HCT116 (cell line): Measurements from ENCODE around the gene ZNF14. TPM values are rescaled to one million over a fixed set of nuclear protein-coding genes. Genes with fewer than 3 reads are reported as not detected.

Experiments
- ATAC-seq: fragments of 200-7000 bp; cut with Tn5 transposase; 2 replicates; pipeline ENCODE4 v1.9.1; 2020; ENCODE audit warnings: mild to moderate bottlenecking, moderate library complexity
- BruUV-seq: library from RNA; stranded (reverse); fragments of 400-500 nt; replicated peaks from 2 replicates; lab custom pipeline; 2021; lab: Mats Ljungman, UMichigan
- CTCF ChIA-PET: fragments of 300-600 bp; sonication (Branson Sonifier 250); formaldehyde crosslinking; loops from one replicate; lab custom pipeline; 2021; ENCODE audit warnings: antibody characterized with exemption; lab: Charles Lee
- POLR2A ChIA-PET: fragments of 300-600, 350-600 bp; sonication (Branson Sonifier 250); formaldehyde crosslinking; loops from one replicate; lab custom pipeline; 2021; ENCODE audit warnings: antibody characterized with exemption; lab: Charles Lee
- RAD21 ChIA-PET, 2 experiments: fragments of 300-600 bp; sonication (Branson Sonifier 250); formaldehyde crosslinking; loops; one replicate each; lab custom pipeline; 2023; ENCODE audit warnings: low total read pairs in 2 of 2; ENCODE audit not compliant: uncharacterized antibody in 2 of 2, unreplicated experiment in 2 of 2, low non-redundant PET in 1 of 2; lab: Charles Lee
- DNase-seq: peaks from one replicate; pipeline ENCODE4 v3.0.0-alpha.2; 2010; ENCODE audit warnings: low read depth, low spot score
- H2AFZ ChIP-seq: fragments of 200-600 bp; shearing (Covaris generic), sonication (generic); 2 replicates; pipeline ENCODE4 v1.6.1; 2017; ENCODE audit warnings: low read depth, mixed run types, mixed read lengths, antibody characterized with exemption, low read length; ENCODE audit not compliant: poor library complexity, severe bottlenecking
- H3K27ac ChIP-seq: 2 replicates; pipeline ENCODE4 v1.5.1; 2012; ENCODE audit warnings: low read depth, low read length
- H3K27me3 ChIP-seq: fragments of 200-600 bp; sonication (generic); 2 replicates; pipeline ENCODE4 v1.6.1; 2016; ENCODE audit warnings: mixed run types, low read length, mixed read lengths; ENCODE audit not compliant: insufficient read depth
- H3K36me3 ChIP-seq, 2 experiments: fragments of 200-500 bp in 1 of 2; fragments of 200-600 bp in 1 of 2; sonication (Bioruptor generic) in 1 of 2; sonication (generic) in 1 of 2; 2 replicates each; pipeline versions ENCODE4 v1.5.1 to v1.6.1; 2014 to 2016; ENCODE audit warnings: low read length in 2 of 2, inconsistent platforms in 1 of 2, mixed read lengths in 1 of 2, mixed run types in 1 of 2; ENCODE audit not compliant: insufficient read depth in 2 of 2, control insufficient read depth in 1 of 2
- H3K4me1 ChIP-seq, 2 experiments: fragments of 200-600 bp in 1 of 2; sonication (generic) in 1 of 2; 2 replicates each; pipeline versions ENCODE4 v1.5.1 to v1.6.1; 2012 to 2017; ENCODE audit warnings: low read length in 2 of 2, inconsistent platforms in 1 of 2, mild to moderate bottlenecking in 1 of 2, mixed read lengths in 1 of 2, mixed run types in 1 of 2, moderate library complexity in 1 of 2; ENCODE audit not compliant: insufficient read depth in 2 of 2, control insufficient read depth in 1 of 2
- H3K4me2 ChIP-seq: fragments of 200-600 bp; sonication (generic); 2 replicates; pipeline ENCODE4 v1.6.1; 2017; ENCODE audit warnings: mixed run types, low read length, mixed read lengths
- H3K4me3 ChIP-seq, 2 experiments: fragments of 200-600 bp in 1 of 2; sonication (generic) in 1 of 2; replicated peaks in 1 of 2; 2 replicates each; pipeline ENCODE4 v1.5.1; 2011 to 2016; ENCODE audit warnings: low read length in 2 of 2, control low read depth in 1 of 2, low read depth in 1 of 2, mild to moderate bottlenecking in 1 of 2, mixed read lengths in 1 of 2, mixed run types in 1 of 2
- H3K79me2 ChIP-seq: fragments of 200-600 bp; sonication (generic); 2 replicates; pipeline ENCODE4 v1.6.1; 2017; ENCODE audit warnings: mild to moderate bottlenecking, mixed run types, low read length, moderate library complexity, mixed read lengths; ENCODE audit not compliant: insufficient read depth
- H3K9ac ChIP-seq: fragments of 200-600 bp; sonication (generic); 2 replicates; pipeline ENCODE4 v1.6.1; 2016; ENCODE audit warnings: low read length, mixed read lengths
- H3K9me2 ChIP-seq: fragments of 200-600 bp; sonication (generic), shearing (Covaris generic); 2 replicates; pipeline ENCODE4 v1.6.1; 2017; ENCODE audit warnings: mixed run types, mild to moderate bottlenecking, moderate library complexity; ENCODE audit not compliant: insufficient read depth
- H3K9me3 ChIP-seq, 2 experiments: fragments of 200-500 bp in 1 of 2; fragments of 200-600 bp in 1 of 2; sonication (Bioruptor generic) in 1 of 2; sonication (generic) in 1 of 2; 2 replicates each; pipeline ENCODE4 v1.6.1; 2014 to 2017; ENCODE audit warnings: low read length in 2 of 2, mixed read lengths in 2 of 2, inconsistent platforms in 1 of 2, low read depth in 1 of 2, mild to moderate bottlenecking in 1 of 2, mixed run types in 1 of 2, moderate library complexity in 1 of 2; ENCODE audit not compliant: control insufficient read depth in 1 of 2, insufficient read depth in 1 of 2
- H4K20me1 ChIP-seq: fragments of 200-600 bp; sonication (generic), shearing (Covaris generic); 2 replicates; pipeline ENCODE4 v1.6.1; 2017; ENCODE audit warnings: mixed run types, mild to moderate bottlenecking, moderate library complexity; ENCODE audit not compliant: insufficient read depth
- ATF3 ChIP-seq: IDR thresholded peaks from 2 replicates; pipeline ENCODE4 v1.6.1; 2012
- CEBPB ChIP-seq: IDR thresholded peaks from 2 replicates; pipeline ENCODE4 v1.6.1; 2012; ENCODE audit warnings: low read depth
- CTCF ChIP-seq, 3 experiments: fragments of 200-600 bp in 1 of 3; sonication (generic) in 1 of 3; IDR thresholded peaks in 2 of 3; conservative IDR thresholded peaks in 1 of 3; 2 replicates each; pipeline ENCODE4 v1.5.1; 2012 to 2017; ENCODE audit warnings: low read depth in 2 of 3, low read length in 2 of 3, antibody characterized with exemption in 1 of 3, borderline replicate concordance in 1 of 3, control low read depth in 1 of 3, mild to moderate bottlenecking in 1 of 3, mixed read lengths in 1 of 3, mixed run types in 1 of 3, moderate library complexity in 1 of 3; ENCODE audit not compliant: insufficient read depth in 1 of 3
- ELF1 ChIP-seq: IDR thresholded peaks from 2 replicates; pipeline ENCODE4 v1.6.1; 2012; ENCODE audit warnings: low read depth, borderline replicate concordance
- EZH2 ChIP-seq: fragments of 200-600 bp; sonication (generic); IDR thresholded peaks from 2 replicates; pipeline ENCODE4 v1.6.1; 2017; ENCODE audit warnings: antibody characterized with exemption, mixed run types
- JUND ChIP-seq: IDR thresholded peaks from 2 replicates; pipeline ENCODE4 v1.6.1; 2012
- POLR2A ChIP-seq: IDR thresholded peaks from 2 replicates; pipeline ENCODE4 v1.7.0; 2011; ENCODE audit warnings: borderline replicate concordance; ENCODE audit not compliant: insufficient read depth, insufficient read length; ENCODE audit errors: extremely low read depth
- REST ChIP-seq: IDR thresholded peaks from 2 replicates; pipeline ENCODE4 v1.6.1; 2012; ENCODE audit warnings: low read depth
- SRF ChIP-seq: IDR thresholded peaks from 2 replicates; pipeline ENCODE4 v1.6.1; 2012; ENCODE audit warnings: low read depth
- TCF7L2 ChIP-seq: IDR thresholded peaks from 2 replicates; pipeline ENCODE4 v1.7.0; 2011; ENCODE audit warnings: borderline replicate concordance, inconsistent platforms; ENCODE audit not compliant: insufficient read depth, insufficient read length; ENCODE audit errors: extremely low read depth
- ZFX ChIP-seq: fragments of 450-650 bp; IDR thresholded peaks from 2 replicates; pipeline ENCODE4 v1.6.1; 2017
- ZNF274 ChIP-seq: fragments of 200-500 bp; sonication (Bioruptor generic); IDR thresholded peaks from 2 replicates; pipeline ENCODE4 v1.6.1; 2014; ENCODE audit warnings: mild to moderate bottlenecking, low read depth, low read length, inconsistent platforms
- intact Hi-C: fragments of 100-400 bp; cut with micrococcal nuclease; formaldehyde crosslinking; loops from 2 replicates; pipeline ENCODE4 v1.10.0; 2022
- total RNA-seq: library from RNA; stranded (reverse); gene quantifications from one replicate; pipeline ENCODE4 v1.2.1, GENCODE V29; 2021; ENCODE audit not compliant: unreplicated experiment

The ZNF14 gene
- total RNA-seq, 1 experiment from 2014 or later = 4.8 TPM

GRCh38 chr19:19696386-19696785, 36.5 kb downstream of the ZNF14 start:
- no TSS peak for BruUV-seq
- no peak overlapping the region for H3K9ac ChIP-seq
- intact Hi-C loops = no loop called here
- ATAC-seq (no peak), DNase-seq (no peak)
- no peak overlapping the region for H2AFZ ChIP-seq
- no peaks in the 10 kb centered on the region for H4K20me1 ChIP-seq
- H3K4me2 ChIP-seq = no peak overlapping the region
- H3K4me3 ChIP-seq = no peak overlapping the region
- H3K9me2 ChIP-seq = no peaks in the 10 kb centered on the region
- no peaks in the 10 kb centered on the region for H3K79me2 ChIP-seq
- no peaks in the 10 kb centered on the region for H3K27me3 ChIP-seq
- ChIA-PET CTCF (no interaction called here), POLR2A (no interaction called here), RAD21 (no interaction called here)
- H3K4me1 ChIP-seq = no peaks in the 10 kb centered on the region
- H3K9me3 ChIP-seq = no peaks in the 10 kb centered on the region; a peak in 2 of 4 replicates
- no peaks in the 10 kb centered on the region for H3K36me3 ChIP-seq
- TF ChIP-seq EZH2 (no peak), TCF7L2 (no peak), CEBPB (no peak), CTCF (IDR thresholded peaks at IDR 0.05 in 2 of 3, conservative IDR thresholded peaks at IDR 0.05 in 1 of 3; ENCODE audit: borderline replicate concordance in 1 of 3, insufficient read depth in 1 of 3, low read depth in 2 of 3, low read length in 2 of 3) (no peak), ZNF274 (no peak), SRF (no peak), ZFX (no peak), JUND (no peak), ELF1 (no peak), REST (no peak), POLR2A (no peak), ATF3 (no peak)
- no peak overlapping the region for H3K27ac ChIP-seq
